D341Med (cell line): ENCODE measurements around the gene MTA2.
"Not testable (repeated sequence)": the region's sequence is repeated elsewhere in the genome, so short reads cannot be mapped to it uniquely, and the experiment has no call there.

Source experiments
- DNase-seq: peaks from one replicate; pipeline ENCODE4 v3.0.0; 2012; ENCODE audit warnings: low spot score

MTA2 gene

GRCh38 chr11:62566247-62566646 lies 35.4 kb downstream of the MTA2 start:
- DNase-seq = no peak

GRCh38 chr11:62565100-62565802 lies 36.4 kb downstream of the MTA2 start:
- DNase-seq = no peak

- not testable (repeated sequence) for DNase-seq
Measured at GRCh38 chr11:62561677-62562230, 39.9 kb downstream of the MTA2 start.

- peak; percentile 73 for DNase-seq
Measured at GRCh38 chr11:62560566-62561103, 41.0 kb downstream of the MTA2 start.

- not testable (repeated sequence) for DNase-seq
Measured at GRCh38 chr11:62559626-62560025, 42.0 kb downstream of the MTA2 start.

GRCh38 chr11:62559204-62559603 lies 42.5 kb downstream of the MTA2 start:
- DNase-seq = no peak

GRCh38 chr11:62558669-62559068 lies 43.0 kb downstream of the MTA2 start:
- DNase-seq = no peak

GRCh38 chr11:62556875-62557631 lies 44.6 kb downstream of the MTA2 start:
- no peak for DNase-seq

GRCh38 chr11:62556108-62556874 lies 45.4 kb downstream of the MTA2 start:
- peak; percentile 82 for DNase-seq

- DNase-seq = no peak
Measured at GRCh38 chr11:62555464-62556107, 46.1 kb downstream of the MTA2 start.

GRCh38 chr11:62554387-62555167 lies 47.1 kb downstream of the MTA2 start:
- no peak for DNase-seq

GRCh38 chr11:62553839-62554361 lies 47.8 kb downstream of the MTA2 start:
- DNase-seq = no peak

GRCh38 chr11:62553080-62553838 lies 48.4 kb downstream of the MTA2 start:
- DNase-seq = peak; percentile 58

- DNase-seq = peak; percentile 81
Measured at GRCh38 chr11:62552485-62553079, 49.1 kb downstream of the MTA2 start.

GRCh38 chr11:62550478-62550877 lies 51.2 kb downstream of the MTA2 start:
- DNase-seq = not testable (repeated sequence)

- DNase-seq = no peak
Measured at GRCh38 chr11:62548545-62549335, 52.9 kb downstream of the MTA2 start.

GRCh38 chr11:62547691-62548281 lies 53.9 kb downstream of the MTA2 start:
- no peak for DNase-seq
